B cell (primary cell): ENCODE data around the gene PNCK.

Experiments used
- EZH2 ChIP-seq: IDR thresholded peaks from 2 replicates; pipeline ENCODE4 v1.6.1; 2012; ENCODE audit warnings: borderline replicate concordance, low read depth, mild to moderate bottlenecking, moderate library complexity, low read length; ENCODE audit not compliant: insufficient read depth, poor library complexity, severe bottlenecking
- TF ChIP-seq, protein P1 (sequence below): fragments of 200-600 bp; IDR thresholded peaks from one replicate; pipeline ENCODE4 v1.8.0; 2022; ENCODE audit warnings: antibody characterized with exemption, mild to moderate bottlenecking

DNA sequence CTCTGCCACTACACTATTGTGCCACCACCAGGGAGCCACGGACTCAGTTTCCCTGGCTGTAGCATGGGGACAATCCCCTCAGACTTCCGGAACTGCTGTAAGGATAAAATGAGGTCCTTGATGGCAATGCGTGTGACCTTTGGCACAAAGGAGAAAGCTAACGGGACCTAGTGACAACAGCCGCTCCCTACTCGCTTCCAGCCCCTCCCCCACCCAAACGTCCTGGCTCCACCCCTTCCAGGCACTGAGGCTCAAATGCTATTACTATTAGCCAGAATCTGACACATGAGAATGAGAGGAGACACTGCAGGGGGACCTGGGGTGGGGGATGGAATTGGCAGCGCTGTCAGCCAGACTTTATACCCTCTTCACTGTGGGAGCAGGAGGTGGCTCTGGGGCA, 32.0 kb downstream of the PNCK start:
- TF ChIP-seq, protein P1, sequence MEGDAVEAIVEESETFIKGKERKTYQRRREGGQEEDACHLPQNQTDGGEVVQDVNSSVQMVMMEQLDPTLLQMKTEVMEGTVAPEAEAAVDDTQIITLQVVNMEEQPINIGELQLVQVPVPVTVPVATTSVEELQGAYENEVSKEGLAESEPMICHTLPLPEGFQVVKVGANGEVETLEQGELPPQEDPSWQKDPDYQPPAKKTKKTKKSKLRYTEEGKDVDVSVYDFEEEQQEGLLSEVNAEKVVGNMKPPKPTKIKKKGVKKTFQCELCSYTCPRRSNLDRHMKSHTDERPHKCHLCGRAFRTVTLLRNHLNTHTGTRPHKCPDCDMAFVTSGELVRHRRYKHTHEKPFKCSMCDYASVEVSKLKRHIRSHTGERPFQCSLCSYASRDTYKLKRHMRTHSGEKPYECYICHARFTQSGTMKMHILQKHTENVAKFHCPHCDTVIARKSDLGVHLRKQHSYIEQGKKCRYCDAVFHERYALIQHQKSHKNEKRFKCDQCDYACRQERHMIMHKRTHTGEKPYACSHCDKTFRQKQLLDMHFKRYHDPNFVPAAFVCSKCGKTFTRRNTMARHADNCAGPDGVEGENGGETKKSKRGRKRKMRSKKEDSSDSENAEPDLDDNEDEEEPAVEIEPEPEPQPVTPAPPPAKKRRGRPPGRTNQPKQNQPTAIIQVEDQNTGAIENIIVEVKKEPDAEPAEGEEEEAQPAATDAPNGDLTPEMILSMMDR = no peak
- no peak for TF ChIP-seq EZH2
